NCI-H748 treated with DMSO at 0.1 percent for 48 hours (cell line): ENCODE measurements around the gene OTOF.

Source experiments
- DNase-seq: peaks from one replicate; lab custom pipeline; 2025; lab: John Stamatoyannopoulos, UW

Gene OTOF

DNA sequence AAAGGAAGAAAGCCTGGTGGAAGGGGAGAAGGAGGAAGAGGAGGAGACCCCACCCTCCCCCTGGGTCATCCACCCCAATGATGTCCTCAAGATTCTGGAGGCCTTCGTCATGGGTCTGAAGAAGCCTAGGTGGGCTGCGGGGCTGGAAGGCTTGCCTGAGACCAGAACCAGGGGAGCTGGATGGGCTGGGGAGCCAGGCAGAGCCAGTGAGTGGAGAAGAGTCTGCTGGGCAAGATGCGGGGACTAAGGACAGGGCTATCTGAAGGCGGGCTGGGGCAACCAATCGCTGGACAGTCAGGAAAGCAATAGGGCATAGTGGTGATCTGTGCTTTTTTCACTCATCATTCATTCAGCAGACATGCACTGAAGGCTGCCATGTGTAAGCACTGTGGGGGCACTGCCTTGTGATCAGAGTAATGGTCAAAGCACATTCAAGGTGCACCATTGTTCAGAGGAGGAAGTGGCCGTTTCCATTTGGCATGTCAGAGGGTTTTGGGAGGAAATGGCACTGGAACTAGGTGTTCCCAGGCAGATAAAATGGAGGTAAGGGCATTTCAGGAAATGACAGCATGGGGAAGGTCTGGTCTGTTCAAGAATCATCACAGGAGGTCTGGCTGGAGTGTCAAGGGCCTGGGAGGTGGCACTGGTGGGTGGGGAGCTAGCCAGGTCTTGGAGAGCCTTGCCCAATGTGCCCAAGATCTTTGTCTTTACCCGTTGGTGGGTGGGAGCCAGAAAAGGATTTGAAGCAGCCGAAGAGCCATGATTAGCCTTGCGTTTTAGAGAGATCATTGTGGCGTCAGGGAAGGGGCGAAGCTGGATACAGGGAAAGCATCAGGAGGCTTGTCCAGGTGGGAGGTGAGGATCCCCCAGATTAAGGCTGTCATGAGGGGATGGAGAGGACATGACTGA, 24.2 kb downstream of the OTOF start:
- DNase-seq = no peak

DNA sequence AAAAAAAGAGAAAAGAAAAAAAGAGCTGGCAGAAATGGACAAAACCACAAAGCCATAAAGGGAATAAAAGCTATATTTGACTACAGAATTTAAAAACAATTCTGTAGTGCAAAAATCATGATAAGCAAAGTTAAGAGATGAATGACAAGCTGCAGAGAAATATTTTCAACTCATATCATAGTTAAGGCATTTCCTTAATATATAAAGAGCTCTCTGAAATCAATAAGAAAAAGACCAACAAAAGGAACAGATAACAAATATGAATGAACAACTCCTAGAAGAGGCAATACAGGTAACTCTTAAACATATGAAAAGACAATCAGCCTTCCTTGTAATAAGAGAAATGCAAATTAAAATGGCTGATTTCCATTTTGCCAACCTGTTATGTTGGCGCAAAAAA, 26.2 kb downstream of the OTOF start:
- DNase-seq = no peak

DNA sequence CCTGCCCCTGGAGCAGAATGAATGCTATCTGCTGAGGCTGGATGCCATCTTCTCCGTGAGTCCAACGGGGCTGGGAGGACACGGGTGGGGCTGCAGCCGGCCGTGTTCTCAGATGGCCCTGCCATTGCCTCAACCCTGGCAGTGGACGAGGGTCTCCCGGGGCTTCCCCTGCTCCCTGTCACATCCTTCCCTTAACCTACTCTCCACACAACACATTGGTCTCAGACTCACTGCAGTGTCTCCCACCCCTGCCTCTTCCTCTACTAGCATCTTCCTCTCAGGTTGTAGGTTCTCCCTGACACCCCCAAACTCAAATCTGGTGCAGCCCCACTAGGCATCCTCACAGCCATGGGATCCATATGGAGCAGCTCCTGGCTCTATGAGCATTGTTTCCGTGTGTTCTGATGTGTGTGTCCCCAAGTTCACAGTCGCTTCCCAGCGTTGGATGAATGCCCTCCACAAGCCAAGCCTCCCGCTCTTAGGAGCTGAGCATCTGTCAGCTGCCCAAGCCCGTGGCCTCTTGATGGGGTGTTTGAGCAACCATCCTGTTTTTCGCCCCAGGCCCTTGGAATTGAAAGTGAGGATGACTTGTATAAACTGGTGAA, 27.8 kb downstream of the OTOF start:
- no peak for DNase-seq

DNA sequence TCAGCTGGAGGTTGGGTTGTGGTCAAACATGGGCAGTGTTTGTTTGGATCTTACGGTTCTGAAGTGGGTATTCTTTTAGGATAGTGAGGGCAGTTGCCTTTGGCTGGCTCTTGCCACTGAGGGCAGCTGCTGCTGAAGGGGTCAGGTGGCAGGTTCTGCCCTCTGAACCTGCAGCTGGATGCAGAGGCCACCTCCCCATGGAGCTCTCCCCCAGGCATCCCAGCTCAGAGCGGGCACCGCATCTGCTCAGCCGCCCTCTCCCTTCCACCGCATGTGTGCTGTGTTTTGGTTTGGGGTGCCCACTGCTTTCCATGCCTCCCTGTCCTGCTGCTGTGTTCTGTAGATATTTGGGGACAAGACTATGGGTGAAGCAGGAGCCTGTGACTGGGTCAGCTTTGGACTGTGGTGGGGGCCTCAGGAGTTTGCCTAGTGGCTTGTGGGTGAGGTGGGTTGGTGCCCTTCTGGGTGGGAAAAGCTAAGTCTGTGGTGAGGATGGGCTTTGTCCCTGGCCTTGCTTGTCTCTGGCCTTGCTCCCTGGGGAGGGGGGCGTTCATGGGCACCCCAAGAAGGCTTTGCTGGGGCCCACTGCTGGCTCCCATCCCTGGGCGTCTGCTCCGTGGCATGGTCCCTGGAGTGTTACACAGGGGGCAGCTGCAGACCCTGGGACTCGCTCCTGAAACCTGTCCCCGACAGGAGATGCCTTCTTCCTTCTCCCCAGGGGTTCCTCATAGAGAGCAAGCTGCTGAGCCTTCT, 28.5 kb downstream of the OTOF start:
- no peak for DNase-seq

DNA sequence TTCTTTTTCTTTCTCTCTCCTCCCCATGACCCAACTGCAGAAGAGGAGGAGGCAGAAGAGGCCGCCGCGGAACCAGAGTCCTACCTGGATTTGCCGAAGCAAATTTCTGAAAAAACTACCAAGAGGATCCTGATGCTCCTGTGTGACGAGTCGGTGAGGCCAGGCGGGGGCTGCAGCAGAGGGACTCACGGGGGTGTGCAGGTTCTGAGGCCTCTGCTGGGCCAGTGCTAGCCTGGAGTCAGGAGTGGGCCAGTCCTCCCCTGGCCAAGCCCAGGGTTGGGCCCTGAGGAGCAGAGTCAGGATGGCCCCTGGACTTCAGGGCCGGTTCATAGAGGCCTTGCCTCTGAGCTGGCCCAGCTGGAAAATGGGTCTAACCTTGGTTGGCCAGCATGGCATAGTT, 29.3 kb downstream of the OTOF start:
- no peak for DNase-seq

DNA sequence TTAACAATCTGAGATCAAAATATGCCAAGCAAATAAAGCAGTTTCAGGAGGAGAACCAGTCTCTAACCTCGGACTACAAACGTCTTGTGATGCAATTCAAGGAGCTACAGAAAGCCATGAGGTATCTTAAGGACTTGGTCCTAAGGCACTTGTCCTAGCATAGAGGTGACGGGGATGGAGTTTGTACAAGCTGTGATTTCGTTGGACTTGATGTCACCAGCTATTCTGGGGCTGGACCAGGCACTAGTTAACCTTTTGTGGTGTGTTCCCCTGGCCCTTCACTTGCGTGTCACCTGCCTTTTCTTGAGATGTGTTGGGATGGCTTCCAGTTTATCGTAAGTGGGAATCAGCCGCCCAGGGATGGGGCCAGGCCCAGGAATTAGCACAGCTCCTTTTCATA, 33.7 kb downstream of the OTOF start:
- DNase-seq = no peak

DNA sequence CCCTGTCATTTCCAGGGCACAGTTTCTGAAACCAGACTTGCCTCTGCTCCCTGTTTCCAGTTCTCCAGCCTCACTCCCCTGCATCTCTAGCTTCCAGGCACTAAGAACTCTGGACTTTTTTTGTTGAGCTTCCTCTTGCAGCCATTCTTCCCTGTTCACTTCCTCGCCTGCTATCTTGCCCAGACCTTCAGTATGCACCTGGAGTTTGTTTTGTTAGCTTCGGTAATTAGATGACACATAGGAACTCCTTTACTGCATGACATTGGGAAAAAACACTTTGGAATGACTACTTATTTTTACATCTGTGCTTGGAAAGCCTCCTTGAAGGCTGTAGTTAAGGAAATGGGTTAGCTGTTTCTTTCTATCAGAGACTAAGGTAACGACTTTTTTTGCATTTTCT, 35.2 kb downstream of the OTOF start:
- no peak for DNase-seq

DNA sequence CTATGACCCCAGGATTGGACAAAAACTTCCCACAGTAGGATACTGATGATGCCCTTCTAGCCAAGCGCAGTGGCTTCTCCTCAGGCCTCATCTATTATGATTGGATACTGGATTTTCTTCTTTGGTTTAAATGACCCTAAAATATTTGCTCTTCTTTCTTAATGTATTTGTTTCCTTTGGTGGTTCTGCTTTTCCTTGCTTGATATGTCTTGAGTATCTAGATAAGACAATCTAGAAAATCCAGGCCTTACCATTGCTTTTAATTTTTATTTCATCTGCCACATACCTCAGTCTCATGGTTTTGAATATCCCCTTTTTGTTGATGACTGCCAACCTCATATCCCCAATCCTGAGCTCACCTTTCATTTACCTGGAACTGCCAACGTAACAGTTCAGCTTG, 35.6 kb downstream of the OTOF start:
- no peak for DNase-seq

DNA sequence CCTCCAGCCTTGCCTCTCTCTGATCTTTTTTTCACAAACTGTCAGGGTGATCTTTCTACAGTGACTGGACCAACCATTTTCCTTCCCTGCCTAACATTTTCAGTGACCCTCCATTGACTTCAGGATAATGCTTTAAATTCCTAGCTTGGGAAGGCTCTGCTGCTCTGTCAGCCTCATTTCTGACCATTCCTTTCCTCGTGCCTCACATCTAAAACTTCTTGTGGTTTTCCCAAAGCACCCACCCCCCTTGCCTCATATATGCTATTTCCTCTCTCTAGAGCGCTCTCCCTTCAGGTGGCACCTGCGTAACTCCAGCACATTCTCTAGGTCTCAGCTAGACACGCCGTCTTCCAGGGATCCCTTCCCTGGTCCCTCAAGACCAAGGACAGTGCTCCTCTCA, 39.0 kb downstream of the OTOF start:
- no peak for DNase-seq

DNA sequence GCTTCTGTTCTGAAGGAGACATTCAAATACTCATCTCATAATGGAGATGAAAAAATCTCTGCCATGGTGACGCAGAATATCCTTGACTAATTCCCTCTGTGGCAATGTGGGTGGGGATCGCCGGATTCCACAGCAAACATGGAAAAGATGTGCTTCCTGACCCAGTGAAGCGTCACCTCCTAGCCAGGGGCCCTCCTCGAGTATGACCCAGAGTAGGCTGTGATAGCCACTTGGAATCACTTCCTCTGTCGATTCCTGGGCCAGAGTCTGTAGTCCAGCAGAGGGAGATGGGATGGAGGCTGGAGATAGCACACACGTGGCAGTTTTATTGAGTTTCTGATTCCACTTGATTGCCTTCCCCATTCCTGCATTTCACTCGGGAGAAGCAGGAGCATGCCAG, 39.4 kb downstream of the OTOF start:
- DNase-seq = no peak

DNA sequence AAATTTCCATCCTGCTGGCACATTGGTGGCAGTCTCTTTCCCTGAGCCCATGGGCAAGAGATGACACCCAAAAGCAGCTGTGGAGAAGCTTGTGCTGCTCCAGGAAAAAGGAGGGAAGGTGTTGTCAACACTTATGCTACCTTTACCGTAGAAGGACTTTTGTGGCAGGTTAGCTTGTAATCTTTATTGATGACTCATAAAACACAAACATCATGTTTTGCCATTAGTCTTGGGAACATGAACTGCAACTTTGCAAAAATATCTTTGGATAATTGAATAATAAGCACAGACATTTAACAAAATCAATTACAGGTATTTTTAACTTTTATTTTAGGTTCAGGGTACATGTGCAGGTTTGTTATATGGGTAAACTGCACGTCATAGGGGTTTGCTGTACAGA, 42.8 kb downstream of the OTOF start:
- no peak for DNase-seq

DNA sequence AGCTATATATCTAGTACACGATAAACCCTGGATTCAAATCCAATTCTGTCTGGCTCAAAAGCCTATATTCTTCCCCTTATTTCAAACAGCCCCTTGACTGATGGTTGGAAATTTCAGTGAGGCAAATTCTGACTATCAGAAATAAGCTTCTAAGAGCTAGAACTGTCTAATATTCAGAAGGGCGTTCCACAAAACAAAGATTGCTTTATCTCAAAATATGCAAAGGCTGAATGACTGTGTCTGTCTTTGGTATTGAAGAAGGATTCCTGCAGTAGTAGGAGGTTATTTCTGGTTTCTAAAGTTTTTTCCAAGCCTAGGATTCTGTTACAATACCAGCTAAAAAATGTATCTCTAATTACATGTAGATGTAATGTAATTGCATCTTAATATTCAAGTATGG, 45.1 kb downstream of the OTOF start:
- DNase-seq = no peak

DNA sequence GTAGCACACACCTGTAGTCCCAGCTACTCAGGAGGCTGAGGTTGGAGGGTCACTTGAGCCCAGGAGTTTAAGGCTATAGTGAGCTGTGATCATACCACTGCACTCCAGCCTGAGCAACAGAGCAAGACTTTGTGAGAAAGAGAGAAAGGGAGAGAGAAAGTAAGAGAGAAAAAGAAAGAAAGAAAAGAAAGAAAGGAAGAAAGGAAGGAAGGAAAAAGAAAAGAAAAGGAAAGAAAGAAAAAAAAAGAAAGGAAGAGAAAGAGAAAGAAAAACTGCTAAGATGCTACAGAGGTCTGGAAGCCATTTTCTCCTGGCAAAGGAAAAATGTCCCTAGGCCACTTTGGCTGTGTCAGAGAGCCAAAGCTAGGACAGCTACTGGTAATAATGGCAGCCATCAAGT, 45.6 kb downstream of the OTOF start:
- DNase-seq = no peak

DNA sequence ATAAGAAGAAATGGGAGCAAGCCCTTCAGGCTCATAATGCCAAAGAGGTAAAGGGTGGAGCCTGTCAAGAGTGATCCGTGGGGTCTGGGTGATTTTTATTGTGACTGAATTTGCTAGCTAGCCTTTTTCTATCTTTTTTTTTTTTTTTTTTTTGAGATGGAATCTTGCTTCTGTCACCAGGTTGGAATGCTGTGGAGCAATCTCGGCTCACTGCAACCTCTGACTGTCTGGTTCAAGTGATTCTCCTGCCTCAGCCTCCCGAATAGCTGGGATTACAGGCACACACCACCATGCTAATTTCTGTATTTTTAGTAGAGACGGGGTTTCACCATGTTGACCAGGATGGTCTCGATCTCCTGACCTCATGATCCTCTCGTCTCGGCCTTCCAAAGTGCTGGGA, 47.1 kb downstream of the OTOF start:
- DNase-seq = no peak

DNA sequence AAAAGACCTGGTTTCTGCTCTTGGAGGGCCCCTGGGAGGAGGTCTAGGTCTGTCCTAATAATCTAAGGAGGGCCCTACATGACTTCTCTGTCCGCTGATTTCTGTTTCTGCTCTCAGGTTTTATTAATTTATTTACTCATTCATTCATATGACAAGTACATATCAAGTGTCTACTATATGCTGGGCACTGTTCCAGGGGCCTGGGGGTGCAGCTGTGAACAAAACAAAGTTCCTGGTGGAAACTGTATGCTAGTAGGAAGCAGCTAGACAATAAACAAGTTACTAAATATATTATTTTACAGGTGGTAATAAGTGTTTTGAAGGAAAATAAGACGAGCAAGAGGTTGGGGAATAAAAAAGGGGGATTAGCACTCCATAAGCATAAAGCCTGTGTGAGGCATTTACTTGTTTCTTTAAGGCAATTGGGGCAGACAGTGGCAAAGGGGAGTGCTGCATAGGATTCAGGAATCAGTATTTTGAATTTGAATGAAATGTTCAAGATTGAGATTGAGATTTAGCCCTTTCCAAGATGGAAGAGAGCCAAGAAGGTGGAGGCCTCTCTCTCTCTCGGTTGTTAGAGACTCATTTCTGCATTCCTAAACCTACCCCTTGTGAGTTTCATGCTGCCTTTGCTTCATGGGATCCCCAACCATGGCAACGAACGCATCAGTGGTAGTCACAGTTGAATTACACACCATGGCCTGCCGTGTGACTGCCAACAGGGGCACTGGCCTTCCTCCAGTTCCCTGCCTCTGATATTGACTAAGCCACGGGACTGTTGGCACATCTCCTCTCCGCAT, 47.9 kb downstream of the OTOF start:
- peak; percentile 20 for DNase-seq

DNA sequence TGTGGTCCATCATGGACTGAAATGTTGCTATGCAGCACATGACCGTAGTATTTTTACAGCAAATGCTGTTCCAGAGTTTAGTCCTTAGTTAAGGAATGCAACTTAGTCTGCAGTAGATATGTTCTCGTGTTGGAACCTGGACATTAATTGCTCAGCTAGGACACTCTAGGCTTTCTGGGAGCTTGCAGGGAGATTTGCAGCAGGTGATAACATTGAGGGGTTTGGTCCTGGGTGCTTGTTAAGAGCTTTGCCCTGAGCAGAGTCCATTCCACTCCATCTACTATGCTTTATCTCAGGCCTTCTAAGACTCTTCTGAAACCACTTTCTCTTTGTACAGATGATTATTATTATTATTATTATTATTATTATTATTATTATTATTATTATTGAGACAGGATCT, 49.1 kb downstream of the OTOF start:
- no peak for DNase-seq

DNA sequence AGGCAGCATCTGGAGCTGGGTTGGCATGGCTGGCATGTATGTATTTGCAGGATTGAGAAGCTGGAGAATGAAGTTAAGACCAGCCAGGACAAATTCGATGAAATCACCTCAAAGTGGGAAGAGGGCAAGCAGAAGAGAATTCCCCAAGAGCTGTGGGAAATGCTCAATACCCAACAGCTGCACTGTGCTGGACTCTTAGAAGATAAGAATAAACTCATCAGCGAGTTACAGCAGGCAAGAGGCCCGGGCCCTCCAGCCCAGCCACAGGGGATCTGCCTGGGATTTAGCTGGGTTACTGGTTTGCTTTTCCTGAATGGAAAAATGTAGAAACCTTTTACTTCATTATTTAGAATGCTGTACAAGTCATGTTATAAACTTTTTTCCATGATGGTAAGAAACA, 53.7 kb downstream of the OTOF start:
- no peak for DNase-seq

DNA sequence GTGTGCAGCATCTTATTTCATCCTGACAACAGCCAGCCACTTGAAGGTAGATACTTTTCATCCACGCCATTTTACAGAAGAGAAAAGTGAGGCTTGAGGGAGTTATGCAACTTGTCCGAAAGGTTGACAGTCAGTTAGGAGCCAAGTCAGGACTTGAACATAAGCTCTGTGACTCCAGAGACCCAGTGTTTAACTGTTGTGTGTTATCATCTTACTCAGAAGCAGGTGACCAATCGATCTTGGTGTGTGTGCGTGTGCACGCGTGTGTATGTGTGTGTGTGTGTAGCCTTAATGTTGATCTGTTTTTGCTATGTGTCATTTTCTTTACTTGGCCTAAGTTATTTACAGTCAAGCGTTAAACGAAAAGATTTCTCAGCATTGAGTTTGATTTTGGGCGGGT, 54.2 kb downstream of the OTOF start:
- DNase-seq = no peak

DNA sequence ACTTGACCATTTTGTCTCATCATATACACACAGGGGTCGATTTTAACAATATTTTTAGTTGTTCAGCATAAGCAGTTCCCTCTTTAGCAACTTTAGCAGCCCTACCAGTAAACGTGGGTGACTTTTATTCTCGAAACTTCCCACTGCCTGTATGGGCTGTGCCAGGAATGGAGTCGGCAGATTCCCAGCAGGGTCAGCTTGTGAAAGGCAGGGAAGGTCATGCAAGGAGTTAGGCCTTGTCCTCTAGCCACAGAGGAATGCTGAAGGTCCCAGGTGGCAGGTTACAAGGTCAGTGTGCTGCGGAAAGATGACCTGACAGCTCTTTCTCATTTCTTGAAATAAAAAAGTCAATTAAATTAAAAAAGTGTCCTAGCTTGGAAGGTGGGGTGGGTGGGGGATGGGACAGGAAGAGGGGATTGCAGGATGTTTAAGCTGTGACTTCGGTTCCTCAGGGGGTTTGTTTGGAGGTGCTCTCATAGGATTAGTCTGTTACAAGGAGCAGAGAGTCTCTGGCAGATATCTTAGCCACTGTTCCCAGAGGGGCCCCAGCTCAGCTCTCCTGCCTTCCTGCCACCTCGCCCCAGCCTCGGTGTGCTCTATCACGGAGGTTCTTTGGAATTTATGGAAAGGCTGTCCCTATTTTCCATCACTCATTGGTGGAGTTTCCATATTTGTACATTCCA, 54.8 kb downstream of the OTOF start:
- DNase-seq = no peak

DNA sequence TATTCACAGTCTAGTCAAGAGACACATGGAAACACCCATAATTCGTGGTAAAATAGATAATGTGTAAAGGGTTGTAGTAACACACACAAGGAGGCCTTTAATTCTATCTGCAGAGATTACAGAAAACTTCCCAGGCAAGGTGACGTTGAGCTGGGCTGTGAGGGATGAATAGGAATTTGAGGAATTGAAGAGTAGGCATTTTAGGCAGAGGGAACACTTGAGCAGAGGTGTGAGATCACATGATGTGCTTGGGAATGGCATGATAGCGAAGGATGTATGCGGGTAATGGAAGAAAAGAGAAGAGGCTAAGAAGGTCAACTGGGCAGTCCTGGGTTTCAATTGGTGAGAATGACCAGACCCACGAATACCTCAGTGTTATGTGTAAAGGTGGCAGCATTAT, 56.0 kb downstream of the OTOF start:
- no peak for DNase-seq

DNA sequence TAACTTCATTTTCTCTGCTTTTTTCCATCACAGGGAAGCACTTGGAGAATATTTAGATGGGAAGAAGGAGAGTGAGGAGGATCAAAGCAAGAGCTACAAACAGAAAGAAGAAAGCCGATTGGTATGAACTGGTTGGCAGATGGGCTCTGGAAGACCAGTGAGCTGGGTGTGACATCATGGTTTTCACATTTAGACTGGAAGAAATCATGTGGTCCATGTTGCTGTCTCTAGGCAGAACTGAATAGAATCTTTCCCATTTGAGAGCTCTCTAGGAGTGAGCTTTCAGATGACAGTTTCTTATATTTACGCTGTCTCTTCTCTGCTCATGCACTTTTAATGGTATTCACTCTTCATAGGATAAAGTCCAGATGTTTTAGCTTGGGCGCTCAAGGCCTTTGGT, 63.6 kb downstream of the OTOF start:
- no peak for DNase-seq
